ENCODE results near the gene SLCO2A1.

SLCO2A1 gene

GRCh38 chr3:133992951-133993620 lies 36.6 kb downstream of the SLCO2A1 start:
- TF ChIP-seq ZNF274 (IDR thresholded peaks at IDR 0.05; ENCODE audit: low read depth, low read length), result no peak
- H3K4me3 ChIP-seq (ENCODE audit: low read length), result no peak overlapping the region

- no peak for TF ChIP-seq ZNF274 (IDR thresholded peaks at IDR 0.05; ENCODE audit: low read depth, low read length)
- H3K4me3 ChIP-seq (ENCODE audit: low read length), result no peak overlapping the region
Measured at GRCh38 chr3:133992381-133992780, 37.3 kb downstream of the SLCO2A1 start.

GRCh38 chr3:133991637-133992036 lies 38.1 kb downstream of the SLCO2A1 start:
- no peak for TF ChIP-seq ZNF274 (IDR thresholded peaks at IDR 0.05; ENCODE audit: low read depth, low read length)

GRCh38 chr3:133991209-133991608 lies 38.5 kb downstream of the SLCO2A1 start:
- TF ChIP-seq ZNF274 (IDR thresholded peaks at IDR 0.05; ENCODE audit: low read depth, low read length), result no peak
- H3K4me3 ChIP-seq (ENCODE audit: low read length), result no peak overlapping the region

More at GRCh38 chr3:133991637-133992036, 38.1 kb downstream of the SLCO2A1 start:
- no peak overlapping the region for H3K4me3 ChIP-seq (ENCODE audit: low read length)

- TF ChIP-seq ZNF274 (IDR thresholded peaks at IDR 0.05; ENCODE audit: low read depth, low read length), result no peak
Measured at GRCh38 chr3:133989936-133990702, 39.6 kb downstream of the SLCO2A1 start.

GRCh38 chr3:133988631-133989161 lies 41.0 kb downstream of the SLCO2A1 start:
- TF ChIP-seq ZNF274 (IDR thresholded peaks at IDR 0.05; ENCODE audit: low read depth, low read length), result no peak
- no peak overlapping the region for H3K4me3 ChIP-seq (ENCODE audit: low read length)

More at GRCh38 chr3:133989936-133990702, 39.6 kb downstream of the SLCO2A1 start:
- H3K4me3 ChIP-seq (ENCODE audit: low read length), result no peak overlapping the region

GRCh38 chr3:133987948-133988484 lies 41.7 kb downstream of the SLCO2A1 start:
- H3K4me3 ChIP-seq (ENCODE audit: low read length), result no peak overlapping the region; the same call in 1 of the 2 replicates
- TF ChIP-seq ZNF274 (IDR thresholded peaks at IDR 0.05; ENCODE audit: low read depth, low read length), result no peak

- H3K4me3 ChIP-seq (ENCODE audit: low read length), result no peak overlapping the region; the same call in 1 of the 2 replicates
- no peak for TF ChIP-seq ZNF274 (IDR thresholded peaks at IDR 0.05; ENCODE audit: low read depth, low read length)
Measured at GRCh38 chr3:133987136-133987535, 42.6 kb downstream of the SLCO2A1 start.

GRCh38 chr3:133986311-133986710 lies 43.4 kb downstream of the SLCO2A1 start:
- no peak for TF ChIP-seq ZNF274 (IDR thresholded peaks at IDR 0.05; ENCODE audit: low read depth, low read length)
- no peak overlapping the region for H3K4me3 ChIP-seq (ENCODE audit: low read length)

GRCh38 chr3:133984975-133985374 lies 44.8 kb downstream of the SLCO2A1 start:
- no peak overlapping the region for H3K4me3 ChIP-seq (ENCODE audit: low read length)
- TF ChIP-seq ZNF274 (IDR thresholded peaks at IDR 0.05; ENCODE audit: low read depth, low read length), result no peak

GRCh38 chr3:133983576-133984560 lies 45.9 kb downstream of the SLCO2A1 start:
- H3K4me3 ChIP-seq (ENCODE audit: low read length), result no peak overlapping the region
- no peak for TF ChIP-seq ZNF274 (IDR thresholded peaks at IDR 0.05; ENCODE audit: low read depth, low read length)

GRCh38 chr3:133983126-133983525 lies 46.6 kb downstream of the SLCO2A1 start:
- TF ChIP-seq ZNF274 (IDR thresholded peaks at IDR 0.05; ENCODE audit: low read depth, low read length), result no peak
- no peak overlapping the region for H3K4me3 ChIP-seq (ENCODE audit: low read length)

- no peak for TF ChIP-seq ZNF274 (IDR thresholded peaks at IDR 0.05; ENCODE audit: low read depth, low read length)
- H3K4me3 ChIP-seq (ENCODE audit: low read length), result no peak overlapping the region
Measured at GRCh38 chr3:133980550-133980949, 49.2 kb downstream of the SLCO2A1 start.
